Measurements from ENCODE around the gene SNCA. TPM values are rescaled to one million over a fixed set of nuclear protein-coding genes. Genes with fewer than 3 reads are reported as not detected.

SNCA gene
- total RNA-seq, 1 experiment from 2014 or later, result 6.0 TPM

- Histone ChIP-seq H3K4me3 (ENCODE audit: low read depth in 2 of 2, low read length in 2 of 2) (no peak overlapping the region), H3K4me1 (ENCODE audit: control insufficient read depth, insufficient read depth, low read length) (no peaks in the 10 kb centered on the region), H3K9me3 (ENCODE audit: control insufficient read depth, insufficient read depth, low read depth, low read length) (no peaks in the 10 kb centered on the region), H3K27ac (ENCODE audit: low read length) (no peak overlapping the region), H3K36me3 (ENCODE audit: control insufficient read depth, insufficient read depth, low read length) (no peaks in the 10 kb centered on the region), H3K27me3 (ENCODE audit: control insufficient read depth, insufficient read depth, low read length) (no peaks in the 10 kb centered on the region)
- ATAC-seq (no peak), DNase-seq (ENCODE audit: low read depth, low spot score) (no peak)
- in situ Hi-C loops (cut with HindIII; ENCODE audit: low pct_unique_long_range_greater_than_20kb, low sequenced_read_pairs), result no loop called here
- intact Hi-C loops (cut with micrococcal nuclease; ENCODE audit: unreplicated experiment), result loop anchor here (10.0 kb wide), 1 partner anchor 216 kb away; no protein-coding TSS in a partner anchor
- ChIA-PET CTCF (no interaction called here), POLR2A (no interaction called here)
- TF ChIP-seq TCF7L2 (IDR thresholded peaks at IDR 0.05; ENCODE audit: low read depth, low read length), result no peak
- no peak for TF ChIP-seq SIN3A (IDR thresholded peaks at IDR 0.05; ENCODE audit: borderline replicate concordance, insufficient read depth, low read depth, low read length)
- no peak for TF ChIP-seq REST (IDR thresholded peaks at IDR 0.05; ENCODE audit: insufficient read depth in 1 of 2, low read depth in 2 of 2, low read length in 1 of 2)
- BruUV-seq (replicated peaks), result no TSS peak
These were observed 34.2 kb upstream of the SNCA start for GRCh38 chr4:89871211-89871610.

- DNase-seq (ENCODE audit: low read depth, low spot score) (no peak), ATAC-seq (no peak)
- TF ChIP-seq TCF7L2 (IDR thresholded peaks at IDR 0.05; ENCODE audit: low read depth, low read length), result no peak
- no peak for TF ChIP-seq SIN3A (IDR thresholded peaks at IDR 0.05; ENCODE audit: borderline replicate concordance, insufficient read depth, low read depth, low read length)
- no peak for TF ChIP-seq REST (IDR thresholded peaks at IDR 0.05; ENCODE audit: insufficient read depth in 1 of 2, low read depth in 2 of 2, low read length in 1 of 2)
- no peak for TF ChIP-seq POLR2AphosphoS5 (IDR thresholded peaks at IDR 0.05; ENCODE audit: low read depth, low read length)
- no peak; the same call in 1 of the 2 replicates for TF ChIP-seq CTCF (IDR thresholded peaks at IDR 0.05)
- CTCF ChIA-PET, result no interaction called here
- no TSS peak for BruUV-seq (replicated peaks)
- Histone ChIP-seq H3K9me3 (ENCODE audit: control insufficient read depth, insufficient read depth, low read depth, low read length) (no peaks in the 10 kb centered on the region), H3K36me3 (ENCODE audit: control insufficient read depth, insufficient read depth, low read length) (no peaks in the 10 kb centered on the region), H3K4me3 (ENCODE audit: low read depth in 2 of 2, low read length in 2 of 2) (no peak overlapping the region), H3K4me1 (ENCODE audit: control insufficient read depth, insufficient read depth, low read length) (no peaks in the 10 kb centered on the region), H3K27me3 (ENCODE audit: control insufficient read depth, insufficient read depth, low read length) (no peaks in the 10 kb centered on the region), H3K27ac (ENCODE audit: low read length) (no peak overlapping the region)
- POLR2A ChIA-PET, result no interaction called here
- intact Hi-C loops (cut with micrococcal nuclease; ENCODE audit: unreplicated experiment) (no loop called here), in situ Hi-C loops (cut with HindIII; ENCODE audit: low pct_unique_long_range_greater_than_20kb, low sequenced_read_pairs) (no loop called here)
These were observed 32.1 kb upstream of the SNCA start for GRCh38 chr4:89868999-89869589.

Data from Panc1 (cell line).